ENCODE results near the gene MGAT5B.

DNA sequence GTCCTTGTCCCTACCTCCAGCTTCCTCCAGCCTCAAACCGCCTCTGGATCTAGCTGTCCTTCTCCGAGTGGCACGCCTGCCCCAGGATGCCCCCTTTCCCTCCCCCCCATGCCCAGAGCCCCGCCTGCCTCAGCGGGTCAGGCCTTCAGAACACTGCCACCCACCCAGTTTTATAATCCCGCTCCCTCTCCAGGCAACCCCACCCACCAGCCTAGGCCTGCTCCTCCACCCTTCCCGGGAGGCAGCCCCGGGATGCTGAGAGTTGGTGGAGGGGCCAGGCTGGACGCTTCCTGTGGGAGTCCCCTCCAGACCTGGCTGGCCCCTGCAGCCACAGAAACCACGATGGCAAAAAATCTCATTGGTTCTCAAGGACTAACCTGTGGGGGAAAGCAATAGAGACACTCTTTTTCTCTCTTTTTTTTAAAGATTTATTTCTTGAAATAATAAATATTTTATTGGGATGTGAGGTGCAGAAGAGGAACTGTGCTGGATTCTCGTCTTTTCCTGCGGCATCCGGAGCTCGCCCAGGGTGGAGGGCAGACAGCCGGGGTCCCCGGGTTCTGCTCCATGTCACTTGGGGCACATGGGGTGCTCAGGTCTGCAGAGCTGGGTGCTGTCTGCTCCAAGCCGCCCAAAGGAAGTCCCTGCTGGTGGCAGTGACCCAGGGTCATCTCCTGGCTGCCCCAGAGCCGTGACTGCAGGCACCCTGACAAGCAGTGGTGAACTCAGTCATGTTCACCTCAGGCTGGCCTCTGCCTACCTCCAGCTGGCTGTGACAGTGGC, 81.9 kb downstream of the MGAT5B start:
- TF ChIP-seq, protein P1, sequence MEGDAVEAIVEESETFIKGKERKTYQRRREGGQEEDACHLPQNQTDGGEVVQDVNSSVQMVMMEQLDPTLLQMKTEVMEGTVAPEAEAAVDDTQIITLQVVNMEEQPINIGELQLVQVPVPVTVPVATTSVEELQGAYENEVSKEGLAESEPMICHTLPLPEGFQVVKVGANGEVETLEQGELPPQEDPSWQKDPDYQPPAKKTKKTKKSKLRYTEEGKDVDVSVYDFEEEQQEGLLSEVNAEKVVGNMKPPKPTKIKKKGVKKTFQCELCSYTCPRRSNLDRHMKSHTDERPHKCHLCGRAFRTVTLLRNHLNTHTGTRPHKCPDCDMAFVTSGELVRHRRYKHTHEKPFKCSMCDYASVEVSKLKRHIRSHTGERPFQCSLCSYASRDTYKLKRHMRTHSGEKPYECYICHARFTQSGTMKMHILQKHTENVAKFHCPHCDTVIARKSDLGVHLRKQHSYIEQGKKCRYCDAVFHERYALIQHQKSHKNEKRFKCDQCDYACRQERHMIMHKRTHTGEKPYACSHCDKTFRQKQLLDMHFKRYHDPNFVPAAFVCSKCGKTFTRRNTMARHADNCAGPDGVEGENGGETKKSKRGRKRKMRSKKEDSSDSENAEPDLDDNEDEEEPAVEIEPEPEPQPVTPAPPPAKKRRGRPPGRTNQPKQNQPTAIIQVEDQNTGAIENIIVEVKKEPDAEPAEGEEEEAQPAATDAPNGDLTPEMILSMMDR (IDR thresholded peaks at IDR 0.05; ENCODE audit: low read length), result no peak
- TF ChIP-seq EZH2phosphoT487 (IDR thresholded peaks at IDR 0.05; ENCODE audit: low read length), result no peak
